Stomach (tissue), 4 donors: ENCODE measurements around the gene PPM1F.

Experiments used
- EP300 ChIP-seq: sonication (generic); formaldehyde crosslinking; IDR thresholded peaks from one replicate; pipeline ENCODE4 v1.6.1; 2017; ENCODE audit warnings: antibody characterized with exemption
- POLR2A ChIP-seq, 4 donors: fragments of 450-650 bp; IDR thresholded peaks; one replicate each; pipeline ENCODE4 v1.6.1; 2016; ENCODE audit warnings: antibody characterized with exemption in 4 of 4, control low read depth in 2 of 4, mild to moderate bottlenecking in 1 of 4, moderate library complexity in 1 of 4
- POLR2AphosphoS5 ChIP-seq, 3 donors: sonication (generic); formaldehyde crosslinking; IDR thresholded peaks; one replicate each; pipeline ENCODE4 v1.6.1; 2016; ENCODE audit warnings: antibody characterized with exemption in 3 of 3
- TF ChIP-seq, protein P1 (sequence below), 7 experiments: fragments of 450-650 bp in 4 of 7; fragments of 200-600 bp in 3 of 7; sonication (generic) in 3 of 7; IDR thresholded peaks; one replicate each; pipeline ENCODE4 v1.5.1; 2016 to 2019; ENCODE audit warnings: antibody characterized with exemption in 7 of 7, control low read depth in 2 of 7, mild to moderate bottlenecking in 1 of 7

DNA sequence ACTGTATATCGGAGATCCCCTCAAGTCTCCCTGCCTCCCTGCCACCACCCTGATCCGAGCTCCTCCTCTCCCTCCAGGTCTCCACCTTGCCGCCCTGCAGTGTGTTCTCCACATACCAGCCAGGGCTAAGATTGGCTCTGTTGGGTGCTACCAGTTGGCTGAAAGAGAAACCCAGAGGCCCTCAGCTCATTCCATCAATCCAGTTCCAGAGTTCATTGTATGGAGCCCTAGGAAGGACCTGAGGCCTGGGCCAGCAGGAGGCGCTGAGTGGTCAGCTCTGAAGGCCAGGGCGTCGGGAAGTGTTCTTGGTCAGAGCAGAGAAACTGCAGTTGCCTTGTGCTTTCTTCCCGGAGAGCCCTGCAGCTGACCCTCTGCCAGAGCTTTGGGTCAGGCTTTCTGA lies 32.1 kb upstream of the PPM1F start:
- TF ChIP-seq, protein P1, sequence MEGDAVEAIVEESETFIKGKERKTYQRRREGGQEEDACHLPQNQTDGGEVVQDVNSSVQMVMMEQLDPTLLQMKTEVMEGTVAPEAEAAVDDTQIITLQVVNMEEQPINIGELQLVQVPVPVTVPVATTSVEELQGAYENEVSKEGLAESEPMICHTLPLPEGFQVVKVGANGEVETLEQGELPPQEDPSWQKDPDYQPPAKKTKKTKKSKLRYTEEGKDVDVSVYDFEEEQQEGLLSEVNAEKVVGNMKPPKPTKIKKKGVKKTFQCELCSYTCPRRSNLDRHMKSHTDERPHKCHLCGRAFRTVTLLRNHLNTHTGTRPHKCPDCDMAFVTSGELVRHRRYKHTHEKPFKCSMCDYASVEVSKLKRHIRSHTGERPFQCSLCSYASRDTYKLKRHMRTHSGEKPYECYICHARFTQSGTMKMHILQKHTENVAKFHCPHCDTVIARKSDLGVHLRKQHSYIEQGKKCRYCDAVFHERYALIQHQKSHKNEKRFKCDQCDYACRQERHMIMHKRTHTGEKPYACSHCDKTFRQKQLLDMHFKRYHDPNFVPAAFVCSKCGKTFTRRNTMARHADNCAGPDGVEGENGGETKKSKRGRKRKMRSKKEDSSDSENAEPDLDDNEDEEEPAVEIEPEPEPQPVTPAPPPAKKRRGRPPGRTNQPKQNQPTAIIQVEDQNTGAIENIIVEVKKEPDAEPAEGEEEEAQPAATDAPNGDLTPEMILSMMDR (IDR thresholded peaks at IDR 0.05) = no peak
- no peak for TF ChIP-seq POLR2A (IDR thresholded peaks at IDR 0.05)
- TF ChIP-seq EP300 = no peak
- no peak for TF ChIP-seq POLR2AphosphoS5 (IDR thresholded peaks at IDR 0.05)
